A673 (cell line): Measurements from ENCODE around the gene LRTM2.

Experiments used
- CTCF ChIP-seq: fragments of 300-800, 200-600 bp; sonication (generic); conservative IDR thresholded peaks from 2 replicates; pipeline ENCODE4 v1.5.1; 2017; ENCODE audit warnings: low read depth, mild to moderate bottlenecking, antibody characterized with exemption, low read length, moderate library complexity, mixed read lengths
- EZH2 ChIP-seq: fragments of 200-600 bp; sonication (generic); IDR thresholded peaks from 2 replicates; pipeline ENCODE4 v1.6.1; 2017; ENCODE audit warnings: borderline replicate concordance, low read depth, mild to moderate bottlenecking, mixed read lengths, antibody characterized with exemption, low read length; ENCODE audit not compliant: poor library complexity, severe bottlenecking

GRCh38 chr12:1787714-1788113 is 32.7 kb upstream of the LRTM2 start:
- TF ChIP-seq CTCF: no peak
- TF ChIP-seq EZH2: no peak
